ENCODE data around the gene AUTS2. TPM values are rescaled to one million over a fixed set of nuclear protein-coding genes. Genes with fewer than 3 reads are reported as not detected.

AUTS2 gene
- total RNA-seq, 2 donors from 2014 or later = 43.4 to 52.9 TPM

GRCh38 chr7:69619054-69619453 is 20.8 kb downstream of the AUTS2 start:
- intact Hi-C loops (cut with DNase I) = no loop called here
- DNase-seq (ENCODE audit: low spot score) = no peak

- no peak for DNase-seq (ENCODE audit: low spot score)
- intact Hi-C loops (cut with DNase I) = no loop called here
These were observed 21.4 kb downstream of the AUTS2 start for GRCh38 chr7:69619635-69620034.

DNA sequence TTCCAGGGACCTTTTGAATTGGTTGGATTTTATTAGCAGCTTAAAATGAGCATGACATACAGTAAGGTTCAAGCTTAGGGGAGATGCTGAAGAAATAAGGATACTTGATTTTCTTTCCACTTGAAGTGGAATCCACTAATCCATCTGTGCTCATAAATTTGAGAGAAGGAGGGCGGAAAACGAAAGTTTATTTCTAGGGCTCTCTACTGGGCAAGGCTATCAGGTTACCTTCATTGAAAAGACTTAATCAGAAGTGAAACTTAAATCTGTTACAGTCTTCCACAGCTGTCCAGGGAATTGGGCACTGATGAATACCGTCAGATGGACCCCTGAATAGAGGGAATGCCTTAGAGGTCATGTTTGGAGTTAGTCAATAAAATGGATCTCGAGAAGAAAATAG is 21.8 kb downstream of the AUTS2 start:
- no peak for DNase-seq (ENCODE audit: low spot score)
- intact Hi-C loops (cut with DNase I) = no loop called here

DNA sequence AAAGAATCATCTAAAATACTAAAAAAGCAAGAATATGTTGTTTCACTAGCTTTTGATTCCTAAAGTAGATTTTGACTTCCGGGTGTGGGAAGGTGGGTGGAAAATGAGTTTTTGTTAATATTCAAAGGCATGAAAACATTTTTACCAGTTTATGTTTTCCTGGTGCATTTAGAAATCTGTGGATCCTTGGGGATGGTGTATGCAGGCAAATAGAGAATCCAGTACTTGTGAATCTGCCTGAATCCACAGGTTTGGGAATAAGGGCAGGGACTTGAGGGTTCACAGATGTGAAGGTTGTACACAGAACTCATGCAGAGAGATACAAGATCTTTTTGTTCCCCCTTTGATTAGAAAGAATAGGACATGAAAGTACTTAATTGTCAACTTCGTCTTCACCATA is 22.4 kb downstream of the AUTS2 start:
- no peak for DNase-seq (ENCODE audit: low spot score)
- intact Hi-C loops (cut with DNase I) = no loop called here

GRCh38 chr7:69622014-69622835 is 23.9 kb downstream of the AUTS2 start:
- DNase-seq (ENCODE audit: low spot score) = no peak
- intact Hi-C loops (cut with DNase I) = no loop called here

DNA sequence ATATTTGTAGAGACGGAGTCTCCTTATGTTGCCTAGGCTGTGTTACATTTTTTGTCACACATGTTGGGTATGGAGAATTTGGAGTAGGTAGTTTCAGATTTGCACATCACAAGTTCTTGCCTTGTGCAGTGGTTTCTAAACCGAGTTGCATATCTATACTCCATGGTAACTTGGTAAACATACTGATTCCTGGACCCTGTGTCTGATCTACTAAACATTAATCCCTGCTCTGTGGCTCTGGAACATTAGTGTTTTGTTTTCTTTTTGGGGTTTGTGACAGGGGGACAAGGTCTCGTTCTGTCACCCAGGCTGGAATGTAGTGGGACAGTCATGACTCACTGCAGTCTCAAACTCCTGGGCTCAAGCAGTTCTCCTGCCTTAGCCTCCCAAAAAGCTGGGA is 24.7 kb downstream of the AUTS2 start:
- intact Hi-C loops (cut with DNase I) = no loop called here
- DNase-seq (ENCODE audit: low spot score) = no peak

DNA sequence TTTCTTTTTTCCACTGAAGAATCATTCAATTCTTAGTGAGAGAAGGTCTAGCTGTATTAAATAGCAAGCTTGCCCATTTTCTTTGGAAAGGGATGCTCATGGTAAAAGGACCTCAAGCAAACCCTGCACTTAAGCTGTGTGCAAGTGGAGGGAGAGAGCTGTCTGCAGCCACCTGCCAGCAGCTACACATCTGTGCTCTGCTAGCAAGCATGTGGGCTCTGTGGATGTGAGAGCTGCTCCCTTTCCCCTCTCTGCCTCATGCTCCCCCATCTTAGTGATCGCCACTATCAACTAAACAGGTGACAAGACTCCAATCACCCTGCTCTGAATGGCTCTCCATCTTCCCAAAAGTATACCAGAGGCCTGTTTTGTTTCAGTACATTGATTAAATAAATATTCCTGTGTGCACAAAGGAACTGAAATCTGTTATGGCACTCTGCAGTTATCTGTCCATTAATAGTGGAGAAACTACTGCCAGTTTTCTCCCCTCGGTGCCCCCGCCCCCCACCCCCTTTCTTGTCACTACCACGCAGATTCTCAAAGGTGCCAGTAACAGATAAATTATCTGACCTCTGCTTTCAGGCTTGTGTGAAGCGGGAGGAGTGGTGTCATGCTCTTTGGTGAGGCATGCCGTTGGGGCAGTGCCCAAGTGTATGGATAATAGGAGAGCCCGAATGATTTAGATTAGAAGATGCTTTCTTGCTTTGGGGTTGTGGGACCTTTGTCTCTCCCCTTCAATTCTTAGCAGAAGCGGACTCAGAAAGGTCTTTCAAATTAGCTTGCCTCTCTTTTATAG is 26.4 kb downstream of the AUTS2 start:
- DNase-seq (ENCODE audit: low spot score) = no peak
- intact Hi-C loops (cut with DNase I) = loop anchor here in 1 of 2 donors (5.0 kb wide), 1 partner anchor 1598 kb away; no protein-coding TSS in a partner anchor

GRCh38 chr7:69625238-69625637 is 27.0 kb downstream of the AUTS2 start:
- no peak for DNase-seq (ENCODE audit: low spot score)
- intact Hi-C loops (cut with DNase I) = loop anchor here in 1 of 2 donors (5.0 kb wide), 1 partner anchor 1597 kb away; no protein-coding TSS in a partner anchor

DNA sequence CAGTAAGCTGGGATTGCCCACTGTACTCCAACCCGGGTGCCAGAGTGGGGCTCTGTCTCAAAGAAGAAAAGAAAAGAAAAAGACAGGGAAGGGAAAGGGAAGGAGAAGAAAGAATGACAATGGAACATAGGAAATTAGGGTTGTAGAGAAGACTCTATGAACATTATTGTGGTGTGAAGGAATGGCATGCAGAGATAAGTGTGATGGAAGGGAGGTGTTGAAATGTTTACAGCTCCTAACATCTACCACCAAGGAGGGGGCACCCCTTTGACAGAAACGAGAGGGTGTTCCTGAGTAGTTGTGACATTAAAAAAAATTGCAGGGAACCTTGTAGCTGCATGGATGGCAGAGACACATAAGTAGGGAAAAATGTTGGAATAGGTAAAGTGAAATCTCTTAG is 27.5 kb downstream of the AUTS2 start:
- intact Hi-C loops (cut with DNase I) = loop anchor here in 1 of 2 donors (5.0 kb wide), 1 partner anchor 1597 kb away; no protein-coding TSS in a partner anchor
- no peak for DNase-seq (ENCODE audit: low spot score)

DNA sequence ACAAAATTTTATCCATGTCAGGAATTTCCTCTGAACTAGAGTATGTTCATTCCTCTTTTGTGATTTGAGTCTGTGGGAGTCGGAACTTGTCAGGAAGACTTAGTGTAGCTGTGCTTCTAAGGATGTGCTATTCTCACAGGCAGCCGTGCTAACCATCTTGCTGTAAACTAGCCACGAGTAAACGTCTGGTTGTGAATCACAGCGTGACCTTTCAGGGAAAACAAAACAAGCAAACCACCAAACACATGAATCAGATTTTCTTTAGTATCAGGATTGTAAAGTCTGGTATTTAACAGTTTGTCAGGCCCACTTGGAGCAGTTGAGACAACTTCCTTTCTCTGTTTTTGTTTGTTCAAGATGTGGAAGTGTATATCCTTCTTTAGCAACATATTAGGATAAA is 32.0 kb downstream of the AUTS2 start:
- intact Hi-C loops (cut with DNase I) = no loop called here
- no peak for DNase-seq (ENCODE audit: low spot score)

- DNase-seq (ENCODE audit: low spot score) = no peak
- intact Hi-C loops (cut with DNase I) = no loop called here
These were observed 32.9 kb downstream of the AUTS2 start for GRCh38 chr7:69631131-69631530.

DNA sequence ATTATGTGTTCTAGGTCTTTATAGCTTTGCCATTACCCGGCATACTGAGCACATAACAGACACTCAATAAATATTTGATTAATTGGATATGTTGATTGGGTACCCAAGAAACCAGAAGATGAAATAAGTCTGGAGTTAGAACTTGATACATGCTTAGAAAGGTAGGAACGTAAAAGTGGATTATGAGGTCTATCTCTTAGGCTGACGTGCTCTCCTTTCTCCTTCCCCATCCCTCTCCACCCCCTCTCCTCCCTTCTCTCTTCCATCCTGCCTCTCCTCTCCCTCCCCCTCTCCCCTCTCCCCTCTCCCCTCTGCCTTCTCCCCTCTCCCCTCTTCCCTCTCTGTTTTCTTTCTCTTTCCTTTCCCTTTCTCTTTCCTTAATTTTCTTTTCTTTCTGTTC is 34.0 kb downstream of the AUTS2 start:
- DNase-seq (ENCODE audit: low spot score) = no peak
- intact Hi-C loops (cut with DNase I) = no loop called here

DNA sequence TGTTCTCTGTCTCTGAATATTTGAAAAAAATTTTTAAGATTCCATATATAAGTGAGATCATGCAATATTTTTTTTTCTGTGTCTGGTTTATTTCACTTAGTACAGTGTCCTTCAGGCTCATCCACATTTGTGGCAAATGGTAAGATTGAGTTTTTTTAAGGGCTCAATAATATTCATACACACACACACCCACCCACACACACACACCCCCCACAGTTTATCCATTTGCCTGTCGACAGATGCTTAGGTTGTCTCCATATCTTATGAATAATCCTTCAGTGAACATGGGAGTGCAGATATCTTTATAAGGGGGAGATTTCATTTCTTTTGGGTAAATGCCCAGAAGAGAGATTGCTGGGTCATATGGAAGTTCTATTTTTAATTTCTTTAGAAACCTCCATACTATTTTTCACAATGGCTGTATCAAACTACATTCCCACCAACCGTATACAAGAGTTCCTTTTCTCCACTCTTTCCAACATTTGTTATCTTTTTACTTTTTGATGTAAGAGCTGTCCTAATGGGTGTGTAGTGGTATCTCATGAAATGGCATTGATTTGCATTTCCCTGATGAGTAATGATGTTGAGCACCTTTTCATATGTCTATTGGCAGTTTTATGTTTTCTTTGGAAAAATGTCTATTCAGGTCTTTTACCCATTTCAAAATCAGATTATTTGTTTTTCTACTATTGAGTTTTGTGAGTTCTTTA is 35.0 kb downstream of the AUTS2 start:
- intact Hi-C loops (cut with DNase I) = no loop called here
- DNase-seq (ENCODE audit: low spot score) = no peak

DNA sequence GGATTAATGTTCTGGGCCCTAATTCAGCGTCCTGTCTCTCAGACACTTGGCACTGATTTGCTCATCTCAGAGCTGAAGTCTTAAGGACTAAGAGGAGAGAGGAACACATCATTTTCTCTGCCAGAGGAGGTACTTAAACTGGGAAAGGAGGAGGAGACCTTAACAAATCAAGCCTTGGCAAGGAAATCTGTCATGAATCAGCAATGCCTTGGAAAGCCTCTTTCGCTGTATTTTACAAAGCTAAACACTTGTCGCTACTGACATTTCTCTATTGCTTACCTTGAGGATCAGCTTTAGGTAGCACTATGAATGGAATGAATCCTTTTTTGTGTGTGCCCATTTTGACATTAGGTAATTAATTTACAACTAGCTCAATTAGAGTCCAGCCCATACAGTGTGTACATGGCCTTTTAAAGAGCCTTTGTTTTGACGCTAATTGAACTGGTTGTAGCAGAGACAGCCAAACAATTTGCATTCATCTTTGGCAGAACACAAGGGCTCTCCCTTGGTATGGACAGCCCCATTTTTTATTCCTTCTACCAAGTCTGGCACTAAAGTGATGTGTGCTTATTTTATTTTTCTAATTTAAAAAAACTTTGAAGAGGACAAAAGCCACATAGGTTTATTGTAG is 37.4 kb downstream of the AUTS2 start:
- intact Hi-C loops (cut with DNase I) = no loop called here
- no peak for DNase-seq (ENCODE audit: low spot score)

- DNase-seq (ENCODE audit: low spot score) = no peak
- intact Hi-C loops (cut with DNase I) = no loop called here
These were observed 40.4 kb downstream of the AUTS2 start for GRCh38 chr7:69638674-69639073.

DNA sequence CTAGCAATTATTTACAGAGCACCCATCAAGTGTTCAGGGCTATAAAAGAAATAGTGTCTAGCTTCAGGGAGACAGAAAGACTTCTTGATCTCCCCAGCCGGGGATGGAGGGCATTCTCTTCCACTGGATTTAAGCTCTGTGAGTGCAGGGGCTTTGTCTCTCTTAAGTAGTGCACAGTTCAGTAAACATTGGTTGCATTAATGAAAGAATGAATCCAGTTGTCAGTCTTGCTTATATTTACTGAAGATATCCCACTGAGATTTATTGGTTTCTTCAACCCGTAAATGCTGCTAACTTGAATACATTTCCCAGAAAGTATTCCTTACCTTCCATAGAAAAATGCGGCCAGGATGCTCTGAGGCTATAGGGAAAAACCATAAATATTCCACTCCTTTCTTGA is 41.9 kb downstream of the AUTS2 start:
- no peak for DNase-seq (ENCODE audit: low spot score)
- intact Hi-C loops (cut with DNase I) = no loop called here

- intact Hi-C loops (cut with DNase I) = no loop called here
- no peak for DNase-seq (ENCODE audit: low spot score)
These were observed 42.8 kb downstream of the AUTS2 start for GRCh38 chr7:69640925-69641594.

DNA sequence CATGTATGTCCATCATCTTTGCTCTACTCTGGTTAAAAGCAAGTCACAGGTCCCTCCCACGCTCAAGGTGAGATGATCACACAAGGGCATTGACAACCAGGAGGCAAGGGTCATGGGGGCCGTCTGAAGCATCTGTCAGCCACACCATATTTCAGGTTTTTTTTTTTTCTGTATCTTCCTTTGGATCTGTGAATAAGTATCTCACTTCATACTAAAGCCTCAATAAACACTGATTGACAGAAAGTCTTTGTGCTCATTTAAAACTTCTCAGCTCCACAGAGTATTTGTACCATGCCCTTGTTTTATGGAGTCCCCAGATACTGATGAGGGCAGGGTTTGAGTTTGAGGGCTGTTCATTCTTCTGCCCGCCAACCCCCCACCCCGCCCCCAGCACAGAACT is 45.0 kb downstream of the AUTS2 start:
- intact Hi-C loops (cut with DNase I) = no loop called here
- DNase-seq (ENCODE audit: low spot score) = no peak

All from posterior vena cava (tissue), 2 donors.